CD4-positive, CD25-positive, alpha-beta regulatory T cell (primary cell): Measurements from ENCODE around the gene GNB5. TPM values are rescaled to one million over a fixed set of nuclear protein-coding genes. Genes with fewer than 3 reads are reported as not detected.
A peak's percentile ranks its signal among the peaks of the same experiment; 100 is the strongest.

Experiments used
- ATAC-seq, 2 donors: fragments of 150-1000 bp; cut with Tn5 transposase; one replicate each; pipeline ENCODE4 v1.10.0; 2021; ENCODE audit warnings: low read depth in 2 of 2, moderate number of reproducible peaks in 2 of 2, moderate library complexity in 1 of 2
- DNase-seq, 3 donors: peaks; one replicate each; pipeline versions ENCODE4 v3.0.0 to v3.0.0-alpha.2; 2012 to 2022; ENCODE audit warnings: mixed read lengths in 1 of 3
- H3K27ac ChIP-seq: one replicate; pipeline ENCODE4 v1.7.0; 2013; ENCODE audit warnings: mild to moderate bottlenecking, low read length; ENCODE audit not compliant: insufficient read depth, poor library complexity, severe bottlenecking
- H3K27me3 ChIP-seq: one replicate; pipeline ENCODE4 v1.7.0; 2013; ENCODE audit warnings: low read length; ENCODE audit not compliant: control insufficient read depth, insufficient read depth
- H3K36me3 ChIP-seq: one replicate; pipeline ENCODE4 v1.7.0; 2013; ENCODE audit warnings: mild to moderate bottlenecking, low read length, moderate library complexity; ENCODE audit not compliant: control insufficient read depth, insufficient read depth
- H3K4me1 ChIP-seq: 2 replicates; pipeline ENCODE4 v1.7.0; 2013; ENCODE audit warnings: mild to moderate bottlenecking, low read length; ENCODE audit not compliant: insufficient read depth, control insufficient read depth, poor library complexity, severe bottlenecking
- H3K4me3 ChIP-seq: one replicate; pipeline ENCODE4 v1.7.0; 2013; ENCODE audit warnings: low read depth, mild to moderate bottlenecking, low read length, moderate library complexity
- H3K9me3 ChIP-seq, 2 experiments: 1 replicate in 1 of 2; 2 replicates in 1 of 2; pipeline ENCODE4 v1.7.0; 2013; ENCODE audit warnings: low read length in 2 of 2, mild to moderate bottlenecking in 1 of 2, moderate library complexity in 1 of 2; ENCODE audit not compliant: control insufficient read depth in 2 of 2
- H3K27ac Mint-ChIP-seq, 3 donors: one replicate each; pipeline ENCODE4 v1.8.0; 2020 to 2022; ENCODE audit warnings: mild to moderate bottlenecking in 3 of 3, mixed read lengths in 3 of 3, moderate library complexity in 2 of 3
- H3K27me3 Mint-ChIP-seq: one replicate; pipeline ENCODE4 v1.8.0; 2022; ENCODE audit warnings: mild to moderate bottlenecking, mixed read lengths
- H3K36me3 Mint-ChIP-seq: one replicate; pipeline ENCODE4 v1.8.0; 2020; ENCODE audit warnings: mixed read lengths
- H3K4me1 Mint-ChIP-seq, 4 donors: one replicate each; pipeline ENCODE4 v1.8.0; 2020 to 2022; ENCODE audit warnings: mixed read lengths in 4 of 4, mild to moderate bottlenecking in 1 of 4
- H3K4me3 Mint-ChIP-seq, 4 donors: one replicate each; pipeline ENCODE4 v1.8.0; 2020 to 2022; ENCODE audit warnings: mild to moderate bottlenecking in 4 of 4, mixed read lengths in 4 of 4, moderate library complexity in 3 of 4
- H3K9me3 Mint-ChIP-seq, 7 donors: one replicate each; pipeline ENCODE4 v1.8.0; 2020 to 2022; ENCODE audit warnings: mixed read lengths in 7 of 7, mild to moderate bottlenecking in 3 of 7, moderate library complexity in 2 of 7
- polyA plus RNA-seq, 4 donors: library from polyadenylated mRNA; unstranded; fragments of 300-500 nt; fragmentation: Illumina TruSeq; gene quantifications; one replicate each; pipeline ENCODE4 v1.2.3, GENCODE V29; 2021
- total RNA-seq: library from RNA; stranded (reverse); gene quantifications from one replicate; pipeline ENCODE4 v1.2.3, GENCODE V29; 2022

Gene GNB5
- total and polyA plus RNA-seq, 5 donors from 2014 or later, result 64.3 to 87.6 (median 65.8) TPM

- no peak overlapping the region for H3K4me3 Mint-ChIP-seq
- Histone ChIP-seq H3K36me3 (peaks cover 8% of the 10 kb centered on the region), H3K4me3 (no peak overlapping the region), H3K4me1 (no peaks in the 10 kb centered on the region), H3K27ac (no peak overlapping the region), H3K9me3 (no peaks in the 10 kb centered on the region), H3K27me3 (no peaks in the 10 kb centered on the region)
- peaks cover 0 to 8% (median 3%) of the 10 kb centered on the region in 4 donors for H3K4me1 Mint-ChIP-seq
- peaks cover 27% of the 10 kb centered on the region for H3K36me3 Mint-ChIP-seq
- peak; percentile 93 to 94 for ATAC-seq
- peak overlapping the region in 2 of 3 donors; percentile 4 to 7 for H3K27ac Mint-ChIP-seq
- peak; percentile 37 to 77 (median 72) for DNase-seq
- no peaks in the 10 kb centered on the region for H3K27me3 Mint-ChIP-seq
- H3K9me3 Mint-ChIP-seq, result no peaks in the 10 kb centered on the region
Measured at GRCh38 chr15:52208306-52208946, 17.2 kb upstream of the GNB5 start.

- ATAC-seq (no peak), DNase-seq (no peak)
- Mint-ChIP-seq H3K4me1 (peaks cover 0 to 8% (median 3%) of the 10 kb centered on the region in 4 donors), H3K4me3 (no peak overlapping the region), H3K27me3 (no peaks in the 10 kb centered on the region), H3K27ac (no peak overlapping the region), H3K9me3 (no peaks in the 10 kb centered on the region), H3K36me3 (peaks cover 16% of the 10 kb centered on the region)
- peaks cover 8% of the 10 kb centered on the region for H3K36me3 ChIP-seq
- no peak overlapping the region for H3K27ac ChIP-seq
- no peaks in the 10 kb centered on the region for H3K4me1 ChIP-seq
- H3K4me3 ChIP-seq, result no peak overlapping the region
- H3K27me3 ChIP-seq, result no peaks in the 10 kb centered on the region
- H3K9me3 ChIP-seq, result no peaks in the 10 kb centered on the region
Measured at GRCh38 chr15:52207191-52207590, 16.0 kb upstream of the GNB5 start.

GRCh38 chr15:52206446-52206845 lies 15.3 kb upstream of the GNB5 start:
- Histone ChIP-seq H3K27ac (no peak overlapping the region), H3K27me3 (no peaks in the 10 kb centered on the region), H3K9me3 (no peaks in the 10 kb centered on the region), H3K4me3 (no peak overlapping the region), H3K4me1 (no peaks in the 10 kb centered on the region), H3K36me3 (peaks cover 8% of the 10 kb centered on the region)
- Mint-ChIP-seq H3K27ac (no peak overlapping the region), H3K9me3 (no peaks in the 10 kb centered on the region), H3K27me3 (no peaks in the 10 kb centered on the region), H3K36me3 (peaks cover 13% of the 10 kb centered on the region), H3K4me3 (no peak overlapping the region), H3K4me1 (peaks cover 0 to 8% (median 3%) of the 10 kb centered on the region in 4 donors)
- no peak for ATAC-seq
- DNase-seq, result no peak

GRCh38 chr15:52204657-52205056 lies 13.5 kb upstream of the GNB5 start:
- ATAC-seq, result no peak
- Mint-ChIP-seq H3K36me3 (peaks cover 17% of the 10 kb centered on the region), H3K27ac (no peak overlapping the region), H3K9me3 (no peaks in the 10 kb centered on the region), H3K4me3 (no peak overlapping the region), H3K27me3 (no peaks in the 10 kb centered on the region), H3K4me1 (peaks cover 0 to 8% (median 3%) of the 10 kb centered on the region in 4 donors)
- Histone ChIP-seq H3K4me1 (no peaks in the 10 kb centered on the region), H3K27me3 (no peaks in the 10 kb centered on the region), H3K36me3 (peaks cover 8% of the 10 kb centered on the region), H3K4me3 (no peak overlapping the region), H3K9me3 (no peaks in the 10 kb centered on the region), H3K27ac (no peak overlapping the region)
- DNase-seq, result no peak

GRCh38 chr15:52200831-52201365 lies 9.7 kb upstream of the GNB5 start:
- Histone ChIP-seq H3K9me3 (no peaks in the 10 kb centered on the region), H3K27ac (no peak overlapping the region), H3K4me1 (no peaks in the 10 kb centered on the region), H3K4me3 (no peak overlapping the region), H3K36me3 (peaks cover 8% of the 10 kb centered on the region), H3K27me3 (no peaks in the 10 kb centered on the region)
- Mint-ChIP-seq H3K27ac (peak overlapping the region in 1 of 3 donors; percentile 39), H3K4me3 (no peak overlapping the region), H3K9me3 (no peaks in the 10 kb centered on the region), H3K36me3 (peaks cover 14% of the 10 kb centered on the region), H3K27me3 (no peaks in the 10 kb centered on the region), H3K4me1 (no peaks in the 10 kb centered on the region)
- DNase-seq, result no peak
- no peak for ATAC-seq

- ATAC-seq (no peak), DNase-seq (no peak)
- no peak overlapping the region for H3K27ac Mint-ChIP-seq
- no peaks in the 10 kb centered on the region for H3K4me1 ChIP-seq
- no peaks in the 10 kb centered on the region for H3K36me3 ChIP-seq
- no peaks in the 10 kb centered on the region for H3K27me3 ChIP-seq
- H3K9me3 ChIP-seq, result no peaks in the 10 kb centered on the region
- no peak overlapping the region for H3K4me3 ChIP-seq
- H3K27ac ChIP-seq, result no peak overlapping the region
- no peaks in the 10 kb centered on the region for H3K4me1 Mint-ChIP-seq
- no peak overlapping the region for H3K4me3 Mint-ChIP-seq
- no peaks in the 10 kb centered on the region for H3K27me3 Mint-ChIP-seq
- peaks cover 6% of the 10 kb centered on the region for H3K36me3 Mint-ChIP-seq
- H3K9me3 Mint-ChIP-seq, result no peaks in the 10 kb centered on the region
Measured at GRCh38 chr15:52199271-52199670, 8.1 kb upstream of the GNB5 start.

- no peaks in the 10 kb centered on the region for H3K4me1 ChIP-seq
- DNase-seq (no peak), ATAC-seq (no peak)
- H3K9me3 ChIP-seq, result no peaks in the 10 kb centered on the region
- H3K36me3 ChIP-seq, result no peaks in the 10 kb centered on the region
- H3K27ac ChIP-seq, result no peak overlapping the region
- Mint-ChIP-seq H3K36me3 (peaks cover 3% of the 10 kb centered on the region), H3K27ac (no peak overlapping the region), H3K27me3 (no peaks in the 10 kb centered on the region), H3K4me1 (no peaks in the 10 kb centered on the region), H3K4me3 (no peak overlapping the region), H3K9me3 (no peaks in the 10 kb centered on the region)
- no peaks in the 10 kb centered on the region for H3K27me3 ChIP-seq
- no peak overlapping the region for H3K4me3 ChIP-seq
Measured at GRCh38 chr15:52196891-52197290, 5.7 kb upstream of the GNB5 start.

GRCh38 chr15:52193791-52194190 lies 2.6 kb upstream of the GNB5 start:
- H3K27ac Mint-ChIP-seq, result no peak overlapping the region
- peaks cover 3% of the 10 kb centered on the region for H3K36me3 Mint-ChIP-seq
- Histone ChIP-seq H3K27ac (no peak overlapping the region), H3K9me3 (no peaks in the 10 kb centered on the region), H3K4me3 (no peak overlapping the region), H3K36me3 (no peaks in the 10 kb centered on the region), H3K27me3 (no peaks in the 10 kb centered on the region), H3K4me1 (no peaks in the 10 kb centered on the region)
- DNase-seq, result no peak
- H3K4me3 Mint-ChIP-seq, result no peak overlapping the region
- no peaks in the 10 kb centered on the region for H3K27me3 Mint-ChIP-seq
- no peaks in the 10 kb centered on the region for H3K9me3 Mint-ChIP-seq
- no peak for ATAC-seq
- H3K4me1 Mint-ChIP-seq, result no peaks in the 10 kb centered on the region
